GM18907 (cell line): ENCODE results near the gene TEKT4.
"Not testable (repeated sequence)": the region's sequence is repeated elsewhere in the genome, so short reads cannot be mapped to it uniquely, and the experiment has no call there.

Experiments
- ATAC-seq: cut with Tn5 transposase; IDR thresholded peaks from one replicate; pipeline ENCODE4 v1.9.1; 2021; ENCODE audit warnings: mild to moderate bottlenecking, moderate library complexity; ENCODE audit not compliant: unreplicated experiment

TEKT4 gene

DNA sequence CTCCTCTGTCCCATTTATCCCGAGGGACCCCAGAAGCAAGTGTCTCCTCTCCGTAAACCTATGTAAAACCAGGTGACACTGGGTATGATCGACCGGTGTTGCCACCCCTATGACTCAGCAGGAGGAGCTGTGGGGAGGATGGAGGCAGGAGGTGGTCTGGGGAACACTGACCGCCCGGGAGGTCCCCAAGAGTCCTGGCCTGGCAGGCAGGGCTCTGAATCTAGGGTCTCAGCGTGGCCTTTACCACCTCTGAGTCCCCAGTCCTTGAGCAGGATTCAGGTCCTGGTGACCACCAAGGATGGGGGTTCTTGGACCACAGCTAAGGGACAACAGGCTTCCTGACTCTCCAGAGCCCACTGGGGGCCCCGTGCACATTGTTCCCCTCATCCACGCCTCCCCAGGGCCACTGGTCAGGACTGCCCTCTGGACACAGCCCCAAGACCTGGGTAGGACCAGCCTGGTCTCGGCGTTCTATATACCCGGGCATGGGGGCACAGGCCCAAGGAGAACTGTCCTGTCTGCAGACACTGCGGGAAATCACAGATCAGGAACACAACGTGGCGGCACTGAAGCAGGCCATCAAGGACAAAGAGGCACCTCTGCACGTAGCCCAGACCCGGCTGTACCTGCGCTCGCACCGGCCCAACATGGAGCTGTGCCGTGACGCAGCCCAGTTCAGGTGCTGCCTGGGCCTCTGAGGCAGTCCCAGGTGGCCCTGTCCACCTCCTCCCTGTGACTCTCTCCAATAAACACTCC is 4.0 kb downstream of the TEKT4 start:
- no peak for ATAC-seq

DNA sequence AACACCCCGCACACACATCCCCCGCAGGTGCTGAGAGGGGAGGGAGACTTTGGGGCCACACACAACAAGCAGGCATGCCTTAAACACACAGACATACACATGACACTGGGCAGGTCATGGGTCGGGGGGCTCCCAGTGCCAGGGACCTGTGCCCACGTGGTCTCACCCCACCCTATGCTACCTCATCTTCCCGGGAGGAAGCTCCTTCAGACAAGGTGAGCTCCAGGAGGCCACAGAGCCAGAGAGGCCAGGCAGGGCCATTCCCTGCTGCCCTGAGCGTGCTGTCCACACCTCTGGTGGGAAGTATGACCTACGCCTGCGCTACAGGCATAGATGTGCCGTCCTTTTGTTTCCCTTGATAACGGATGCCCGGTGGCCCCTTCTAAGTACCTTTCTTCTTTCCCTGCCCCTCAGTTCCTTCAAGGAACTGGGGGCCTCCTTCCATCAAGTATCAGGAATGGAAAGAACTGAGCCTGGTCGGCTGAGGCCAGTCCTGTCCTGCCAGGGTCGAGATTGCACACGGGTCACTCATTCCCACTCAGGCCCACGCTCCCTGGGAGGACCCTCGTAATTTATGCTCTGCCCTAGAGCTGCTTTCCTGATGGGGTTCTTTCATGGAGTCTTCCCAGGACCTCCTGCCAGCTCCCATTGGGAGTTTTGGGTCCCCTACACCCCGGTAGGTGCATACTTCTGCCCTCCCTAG is 4.7 kb downstream of the TEKT4 start:
- ATAC-seq, result no peak

DNA sequence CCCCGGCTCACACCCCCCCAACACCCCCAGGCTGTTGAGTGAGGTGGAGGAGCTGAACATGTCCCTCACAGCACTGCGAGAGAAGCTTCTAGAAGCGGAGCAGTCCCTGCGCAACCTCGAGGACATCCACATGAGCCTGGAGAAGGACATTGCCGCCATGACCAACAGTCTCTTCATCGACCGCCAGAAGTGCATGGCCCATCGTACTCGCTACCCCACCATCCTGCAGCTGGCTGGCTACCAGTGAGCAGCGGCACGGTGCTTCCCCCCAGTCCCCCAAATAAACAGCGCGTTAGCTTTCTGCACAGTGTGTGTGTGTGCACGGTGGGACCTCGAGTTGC is 5.3 kb downstream of the TEKT4 start:
- ATAC-seq, result no peak

- ATAC-seq, result no peak
These were observed 5.9 kb downstream of the TEKT4 start for GRCh38 chr2:94877129-94877528.

- not testable (repeated sequence) for ATAC-seq
These were observed 7.3 kb downstream of the TEKT4 start for GRCh38 chr2:94878575-94878974.

- ATAC-seq, result no peak
These were observed 8.2 kb downstream of the TEKT4 start for GRCh38 chr2:94879314-94879981.

DNA sequence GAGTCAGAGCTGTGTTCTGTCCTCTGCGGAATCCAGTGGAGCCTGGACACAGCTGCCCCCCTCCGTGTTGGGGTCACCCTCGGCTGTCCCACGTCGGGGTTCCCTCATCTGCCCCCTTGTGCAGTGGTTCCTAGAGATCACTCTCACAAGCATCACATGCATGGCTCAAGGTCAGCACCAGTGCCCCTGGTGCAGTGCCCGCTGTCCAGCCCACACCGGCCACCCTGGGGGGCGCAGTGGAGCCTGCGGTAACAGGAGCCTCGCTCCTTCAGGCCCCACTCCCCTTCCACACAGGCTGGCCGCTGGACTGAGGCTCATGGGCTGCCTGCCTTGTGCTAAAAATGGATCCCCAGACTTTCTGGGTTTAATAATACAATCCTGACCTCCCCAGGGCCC is 8.8 kb downstream of the TEKT4 start:
- no peak for ATAC-seq

DNA sequence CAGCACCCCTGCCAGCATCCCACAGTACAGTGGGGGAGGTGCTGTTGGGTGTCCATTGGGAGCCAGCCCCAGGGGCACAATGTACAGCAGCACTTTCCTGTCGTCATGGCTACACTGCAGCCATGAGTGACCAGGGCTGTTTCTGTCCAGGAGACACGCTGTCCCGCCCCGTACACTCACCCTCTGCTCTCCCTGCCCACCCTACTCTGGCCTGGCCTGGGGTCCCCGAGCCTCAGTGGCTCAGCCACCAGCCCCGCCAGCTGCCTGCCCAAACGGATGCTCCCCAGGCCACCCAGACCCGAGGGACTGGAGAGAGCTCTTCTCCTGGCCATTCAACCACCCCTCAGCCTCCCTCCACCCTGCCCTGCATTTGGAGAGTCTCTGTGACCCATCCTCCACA is 9.3 kb downstream of the TEKT4 start:
- no peak for ATAC-seq

GRCh38 chr2:94881070-94881469 is 9.8 kb downstream of the TEKT4 start:
- ATAC-seq, result no peak

- no peak for ATAC-seq
These were observed 19.0 kb downstream of the TEKT4 start for GRCh38 chr2:94890234-94890633.

DNA sequence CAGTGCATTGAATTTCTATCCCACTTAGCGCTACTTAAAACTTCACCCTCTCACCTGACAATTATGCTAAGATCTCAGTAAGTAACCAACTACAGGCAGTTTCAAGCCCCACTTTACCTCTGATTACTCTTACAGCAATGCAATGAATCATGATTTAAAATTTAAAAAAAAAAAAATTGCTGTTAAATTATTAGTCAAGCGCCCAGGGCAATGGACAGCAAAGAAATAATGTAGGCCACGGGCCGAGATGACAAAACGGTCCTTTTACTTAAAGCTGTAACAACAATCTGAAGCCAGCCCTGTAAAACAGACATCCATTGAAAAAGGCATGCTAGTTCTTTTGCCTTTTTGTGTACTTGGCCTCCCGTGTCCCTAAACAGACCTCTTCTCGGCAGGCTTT is 24.0 kb downstream of the TEKT4 start:
- ATAC-seq, result not testable (repeated sequence)

DNA sequence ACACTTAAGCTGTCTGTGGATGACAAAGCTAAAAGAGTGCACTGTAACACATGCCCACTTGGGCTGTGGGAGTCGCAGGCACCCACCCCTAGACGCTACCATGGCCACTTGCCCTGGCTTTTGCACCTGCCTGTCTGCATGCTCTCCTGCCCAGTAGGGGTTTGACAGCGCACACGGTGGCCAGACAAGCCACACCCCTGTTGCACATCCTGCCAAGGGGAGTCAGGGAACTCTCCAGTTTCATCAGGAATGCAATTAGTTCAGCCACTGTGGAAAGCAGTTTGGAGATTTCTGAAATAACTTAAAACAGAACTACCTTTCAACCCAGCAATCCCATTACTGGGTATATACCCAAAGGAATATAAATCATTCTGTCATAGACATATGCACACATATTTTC is 35.7 kb downstream of the TEKT4 start:
- ATAC-seq, result not testable (repeated sequence)

GRCh38 chr2:94923196-94923595 is 52.0 kb downstream of the TEKT4 start:
- no peak for ATAC-seq

DNA sequence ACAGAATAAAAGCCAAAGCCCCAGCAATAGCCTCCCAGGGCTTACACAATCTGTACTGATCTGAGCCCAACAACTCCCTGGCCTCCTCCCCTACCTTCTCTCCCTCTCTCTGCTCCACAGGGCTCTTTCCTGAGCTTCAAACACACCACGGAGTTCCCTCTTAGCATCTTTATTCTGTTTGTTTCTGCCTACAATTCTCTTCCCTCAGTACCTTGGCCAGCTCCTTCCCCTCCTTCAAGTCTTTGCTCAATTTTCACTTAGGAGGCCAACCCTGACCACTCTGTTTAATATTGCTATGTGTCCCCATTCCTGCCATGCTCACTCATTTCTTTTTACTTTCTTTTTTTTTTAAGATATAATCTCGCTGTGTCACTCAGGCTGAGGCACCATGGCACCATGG is 53.8 kb downstream of the TEKT4 start:
- ATAC-seq, result not testable (repeated sequence)
